ENCODE data around the gene ANAPC15.

ANAPC15 gene

GRCh38 chr11:72123117-72123653 is 10.7 kb upstream of the ANAPC15 start:
- DNase-seq, result no peak

- DNase-seq, result no peak
These were observed 10.1 kb upstream of the ANAPC15 start for GRCh38 chr11:72122607-72123006.

GRCh38 chr11:72120930-72121329 is 8.4 kb upstream of the ANAPC15 start:
- no peak for DNase-seq

GRCh38 chr11:72119198-72119597 is 6.7 kb upstream of the ANAPC15 start:
- DNase-seq, result no peak

- DNase-seq, result no peak
These were observed 3.7 kb upstream of the ANAPC15 start for GRCh38 chr11:72116019-72116755.

- DNase-seq, result no peak
These were observed 2.1 kb upstream of the ANAPC15 start for GRCh38 chr11:72114570-72114969.

GRCh38 chr11:72112978-72113808 is 698 bp upstream of the ANAPC15 start:
- DNase-seq, result no peak

GRCh38 chr11:72111300-72112142 is 974 bp downstream of the ANAPC15 start:
- DNase-seq, result no peak

GRCh38 chr11:72105888-72106287 is 6.6 kb downstream of the ANAPC15 start, which contains the start of gene TOMT:
Gene TOMT, plus strand, starts transcription at chr11:72105924. Its CDS starts 28 bp downstream, at chr11:72105952.
- DNase-seq, result no peak

- DNase-seq, result no peak
These were observed 8.7 kb downstream of the ANAPC15 start for GRCh38 chr11:72103754-72104167.

- DNase-seq, result peak; percentile 99
These were observed 9.3 kb downstream of the ANAPC15 start, which contains the start of gene LAMTOR1 for GRCh38 chr11:72102946-72103753. Gene LAMTOR1, minus strand, starts transcription at chr11:72103297. Its CDS starts 73 bp downstream, at chr11:72103224.

- no peak for DNase-seq
These were observed 9.9 kb downstream of the ANAPC15 start for GRCh38 chr11:72102631-72102945.

- DNase-seq, result no peak
These were observed 10.3 kb downstream of the ANAPC15 start for GRCh38 chr11:72102162-72102561.

GRCh38 chr11:72100462-72100861 is 12.0 kb downstream of the ANAPC15 start:
- DNase-seq, result no peak

- no peak for DNase-seq
These were observed 12.5 kb downstream of the ANAPC15 start for GRCh38 chr11:72100009-72100408.

GRCh38 chr11:72098741-72099140 is 13.8 kb downstream of the ANAPC15 start:
- DNase-seq, result no peak

- peak; percentile 27 for DNase-seq
These were observed 21.2 kb downstream of the ANAPC15 start for GRCh38 chr11:72091292-72091691.

- no peak for DNase-seq
These were observed 24.3 kb downstream of the ANAPC15 start for GRCh38 chr11:72088076-72088808.

GRCh38 chr11:72085621-72086351 is 26.7 kb downstream of the ANAPC15 start:
- peak; percentile 53 for DNase-seq

GRCh38 chr11:72084965-72085364 is 27.5 kb downstream of the ANAPC15 start:
- DNase-seq, result no peak

- no peak for DNase-seq
These were observed 28.4 kb downstream of the ANAPC15 start for GRCh38 chr11:72084076-72084475.
